ENCODE measurements around the gene DGKB.

The DGKB gene

DNA sequence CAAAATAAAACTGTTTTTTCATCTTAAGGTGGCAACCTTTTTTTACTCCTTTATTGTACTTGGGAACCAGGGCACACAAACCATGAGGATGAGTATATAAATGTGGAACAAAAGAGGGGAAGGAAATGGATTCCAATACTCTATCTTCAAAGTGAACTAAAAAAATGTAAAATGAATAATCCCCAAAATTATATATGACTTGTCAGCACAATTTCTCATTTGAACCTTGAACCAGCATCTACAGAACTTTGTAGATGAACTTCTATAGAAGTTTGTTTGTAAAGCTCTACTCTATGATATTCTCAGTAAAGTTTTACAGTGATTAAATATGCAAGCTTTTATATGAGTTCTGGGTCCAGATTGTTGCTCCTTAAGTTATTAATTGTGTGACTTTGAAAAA is 694.8 kb downstream of the DGKB start:
- DNase-seq (ENCODE audit: low read depth), result no peak

GRCh38 chr7:14207138-14207537 is 695.4 kb downstream of the DGKB start:
- no peak for DNase-seq (ENCODE audit: low read depth)

DNA sequence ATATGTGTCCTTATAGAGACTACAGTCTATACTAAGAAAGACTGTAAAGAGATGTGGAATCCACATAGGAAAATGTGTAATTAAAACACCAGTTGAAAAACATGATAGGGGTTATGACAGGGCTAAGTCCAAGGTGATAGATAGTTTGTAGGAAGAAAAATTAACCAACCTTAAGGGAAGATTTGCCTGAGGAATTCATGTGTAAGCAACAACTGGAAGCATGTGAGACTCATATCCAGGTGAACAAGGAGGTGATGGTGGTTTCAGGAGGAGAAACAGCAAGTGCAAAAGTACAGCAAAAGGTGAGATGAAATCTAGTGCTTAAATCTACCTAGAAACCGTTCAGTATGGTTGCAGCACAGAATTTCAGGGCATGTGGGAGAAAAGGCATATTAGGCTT is 696.4 kb downstream of the DGKB start:
- no peak for DNase-seq (ENCODE audit: low read depth)

DNA sequence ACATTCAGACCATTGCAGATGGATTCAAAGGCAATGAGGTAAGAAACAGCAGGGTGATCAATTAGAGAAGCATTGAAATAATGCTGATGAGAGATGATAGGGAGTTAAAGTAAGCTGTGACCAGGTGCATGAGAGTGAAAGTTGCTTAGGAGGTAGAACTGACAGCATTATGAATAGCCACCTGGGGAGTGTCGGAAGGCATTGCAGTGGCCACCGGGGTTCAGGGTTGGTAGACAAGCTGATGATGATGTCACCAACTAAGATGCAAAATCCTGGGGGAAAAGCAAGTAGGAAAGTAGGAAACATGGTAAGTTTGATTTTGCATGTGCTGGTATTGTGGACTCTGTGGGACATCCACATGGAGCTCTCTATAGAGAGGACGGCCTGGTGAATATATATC is 701.2 kb downstream of the DGKB start:
- no peak for DNase-seq (ENCODE audit: low read depth)

DNA sequence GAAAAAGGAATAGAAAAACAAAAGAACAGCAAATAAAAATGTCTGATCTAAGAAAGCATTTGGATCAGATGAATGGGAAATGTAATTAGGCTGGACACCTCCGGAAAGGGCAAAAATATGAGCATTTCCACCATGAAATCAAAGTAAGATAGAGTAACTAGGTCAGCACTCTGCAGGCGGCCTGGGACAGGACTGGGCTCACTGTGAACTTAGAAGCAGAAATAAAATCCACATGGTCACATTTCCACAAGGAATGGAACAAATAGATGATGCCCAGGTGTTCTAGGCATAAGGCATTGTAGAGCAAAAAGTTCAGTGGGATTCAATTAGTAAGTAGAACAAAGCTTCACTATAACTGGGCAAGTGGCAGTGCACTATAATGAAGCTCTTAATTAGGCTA is 703.2 kb downstream of the DGKB start:
- DNase-seq (ENCODE audit: low read depth), result no peak

GRCh38 chr7:14197280-14197679 is 705.3 kb downstream of the DGKB start:
- no peak for DNase-seq (ENCODE audit: low read depth)

- no peak for DNase-seq (ENCODE audit: low read depth)
Measured at GRCh38 chr7:14196555-14196954, 706.0 kb downstream of the DGKB start.

DNA sequence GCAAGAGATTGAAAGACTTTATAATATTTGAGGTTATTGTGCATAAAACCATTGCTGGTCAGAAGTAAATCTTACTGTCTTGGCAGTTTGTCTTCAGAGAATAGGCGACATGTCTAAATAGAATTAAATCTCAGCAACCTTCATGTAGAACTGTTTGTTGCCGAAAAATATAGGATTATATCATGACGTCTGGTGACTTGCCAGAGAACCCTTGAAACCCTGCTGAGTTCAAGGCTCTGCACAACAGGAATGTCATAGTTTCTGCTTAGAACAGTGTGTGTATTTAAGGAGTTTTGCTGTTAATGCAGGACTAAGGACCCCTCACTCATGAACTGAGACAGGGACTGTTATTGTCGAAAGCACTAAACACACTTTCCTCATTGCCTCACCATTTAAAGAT is 706.7 kb downstream of the DGKB start:
- no peak for DNase-seq (ENCODE audit: low read depth)

- DNase-seq (ENCODE audit: low read depth), result no peak
Measured at GRCh38 chr7:14195079-14195478, 707.5 kb downstream of the DGKB start.

GRCh38 chr7:14191686-14192098 is 710.9 kb downstream of the DGKB start:
- no peak for DNase-seq (ENCODE audit: low read depth)

- no peak for DNase-seq (ENCODE audit: low read depth)
Measured at GRCh38 chr7:14184292-14184864, 718.2 kb downstream of the DGKB start.

- no peak for DNase-seq (ENCODE audit: low read depth)
Measured at GRCh38 chr7:14179781-14180180, 722.8 kb downstream of the DGKB start.

DNA sequence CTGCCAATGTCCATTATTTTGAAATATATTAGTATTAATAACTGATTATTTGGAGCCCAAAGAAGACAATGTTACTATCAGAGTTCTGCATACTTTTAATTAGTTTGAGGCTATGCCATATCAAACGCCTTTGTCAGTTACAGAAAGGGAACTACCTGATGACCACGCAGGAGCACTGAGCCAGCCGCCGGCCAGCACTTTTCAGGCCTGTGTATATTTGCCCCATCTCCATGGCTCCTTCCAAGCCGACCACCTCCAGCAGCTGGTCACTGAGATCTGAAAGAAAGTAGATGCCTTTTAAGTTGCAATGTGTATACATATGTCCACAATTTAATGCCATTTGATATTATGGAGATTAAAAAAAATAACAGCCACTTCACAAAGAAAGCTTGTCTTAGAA is 724.7 kb downstream of the DGKB start:
- DNase-seq (ENCODE audit: low read depth), result no peak

DNA sequence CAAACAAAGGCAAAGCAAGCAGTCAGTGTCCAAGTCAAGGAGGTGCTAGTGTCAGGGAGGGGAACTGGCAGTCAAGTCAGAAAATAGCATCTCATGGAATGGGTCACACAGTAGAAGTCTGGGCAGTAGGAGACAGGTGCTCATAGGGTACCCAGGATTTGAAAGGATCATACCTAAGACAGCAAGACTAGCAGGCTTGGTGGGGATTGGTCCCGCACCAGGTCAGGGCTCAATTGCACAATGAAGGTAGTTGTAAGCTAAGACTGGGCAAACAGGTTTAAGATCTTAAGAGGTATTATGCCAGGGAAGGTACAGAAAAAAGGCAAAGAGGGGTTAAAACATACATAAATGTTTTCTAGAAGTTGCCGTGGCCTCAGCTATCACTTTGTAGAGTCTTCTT is 731.7 kb downstream of the DGKB start:
- no peak for DNase-seq (ENCODE audit: low read depth)

GRCh38 chr7:14158111-14158510 is 744.4 kb downstream of the DGKB start:
- no peak for DNase-seq (ENCODE audit: low read depth)

DNA sequence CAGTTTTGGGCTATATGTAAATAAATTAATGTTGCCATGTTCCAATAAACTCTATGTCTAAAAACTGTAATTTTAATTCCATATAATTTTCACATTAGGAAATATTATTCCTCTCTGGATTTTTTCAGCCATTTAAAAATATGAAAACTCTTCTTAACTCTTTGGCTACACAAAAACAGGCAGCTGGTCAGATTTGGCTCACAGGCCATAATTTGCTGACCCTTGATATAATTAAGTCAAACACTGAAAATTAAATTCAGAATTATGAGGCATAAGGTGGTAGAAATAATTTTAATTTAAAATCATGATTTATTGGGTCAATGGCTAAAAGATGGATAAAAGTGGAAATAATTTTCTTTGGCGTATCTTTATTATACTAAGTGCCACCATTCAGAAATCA is 746.1 kb downstream of the DGKB start:
- no peak for DNase-seq (ENCODE audit: low read depth)

DNA sequence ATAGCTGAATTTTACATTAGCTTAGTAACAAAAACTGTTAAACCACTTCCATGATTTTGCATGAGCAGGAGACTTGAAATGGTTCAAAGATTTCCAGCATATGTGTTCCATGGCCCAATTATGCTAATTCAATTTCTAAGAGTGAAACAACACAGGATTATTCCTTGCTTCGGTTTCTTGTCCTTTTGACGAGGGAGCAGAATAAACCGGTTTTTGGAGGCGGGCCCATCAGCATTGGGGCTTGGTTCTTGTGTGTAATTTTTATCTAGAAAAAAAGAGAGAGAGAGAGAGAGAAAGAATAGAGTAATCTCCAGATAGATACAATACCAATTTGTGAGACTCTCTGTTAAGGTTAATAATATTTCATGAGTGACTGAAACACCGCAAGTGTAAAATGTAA is 753.6 kb downstream of the DGKB start:
- DNase-seq (ENCODE audit: low read depth), result no peak

DNA sequence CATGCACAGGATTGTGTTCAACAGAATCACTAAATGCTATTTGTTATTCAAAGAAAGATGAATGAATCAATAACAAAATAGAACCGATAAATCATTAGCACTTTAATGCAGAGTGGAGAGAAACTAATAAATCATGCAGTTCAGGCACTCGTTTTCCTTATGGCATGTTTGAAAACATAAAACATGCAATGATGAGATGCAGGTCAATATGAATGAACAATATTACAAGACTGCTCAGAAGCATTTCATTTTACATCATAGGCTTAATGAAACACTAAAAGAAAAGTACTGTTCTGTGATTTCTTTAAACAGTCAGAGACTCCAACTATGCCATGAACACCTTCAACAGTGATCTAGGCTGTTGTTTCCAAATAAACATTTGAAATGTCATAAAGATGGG is 755.0 kb downstream of the DGKB start:
- DNase-seq (ENCODE audit: low read depth), result no peak

GRCh38 chr7:14144538-14144937 is 758.0 kb downstream of the DGKB start:
- no peak for DNase-seq (ENCODE audit: low read depth)

- no peak for DNase-seq (ENCODE audit: low read depth)
Measured at GRCh38 chr7:14144109-14144508, 758.4 kb downstream of the DGKB start.

- no peak for DNase-seq (ENCODE audit: low read depth)
Measured at GRCh38 chr7:14137676-14138075, 764.9 kb downstream of the DGKB start.

DNA sequence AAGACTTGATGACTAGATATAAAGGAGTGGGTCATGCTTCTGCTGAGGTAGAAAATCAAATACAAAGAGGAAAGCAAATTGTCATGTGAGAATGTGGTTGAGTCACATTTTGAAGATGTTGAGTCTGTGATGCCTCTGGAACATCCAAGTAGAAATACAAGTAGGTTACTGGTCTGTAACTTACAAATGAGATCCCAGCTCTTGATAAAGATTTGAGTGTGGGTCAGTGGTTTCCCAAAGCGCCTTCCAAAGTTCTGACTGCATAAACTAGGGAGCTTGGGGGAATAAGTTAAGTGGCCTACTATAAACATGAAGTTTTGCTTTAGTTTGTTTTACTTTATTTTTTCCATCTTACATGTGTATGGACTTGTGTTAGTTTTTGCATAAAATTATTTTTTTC is 768.8 kb downstream of the DGKB start:
- DNase-seq (ENCODE audit: low read depth), result no peak

- DNase-seq (ENCODE audit: low read depth), result no peak
Measured at GRCh38 chr7:14125998-14126397, 776.6 kb downstream of the DGKB start.

GRCh38 chr7:14124716-14125115 is 777.8 kb downstream of the DGKB start:
- DNase-seq (ENCODE audit: low read depth), result no peak

DNA sequence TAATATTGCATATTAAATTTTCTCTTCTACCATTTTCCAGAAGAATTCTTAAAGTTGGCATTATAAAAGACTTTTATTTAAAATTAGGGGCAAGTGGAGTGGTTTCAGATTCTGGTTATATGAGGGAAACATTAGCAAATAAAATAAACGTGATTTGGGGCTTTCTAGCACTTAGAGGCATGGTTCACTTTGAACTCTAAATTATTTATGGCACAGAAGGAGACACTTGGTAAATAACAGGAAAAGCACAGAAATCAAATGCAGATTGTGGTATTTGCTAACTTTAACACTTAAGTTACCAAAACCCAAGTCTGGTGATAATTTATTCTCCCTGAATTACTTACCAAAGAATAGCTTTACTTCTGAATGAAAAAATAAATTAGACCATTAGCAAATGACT is 778.6 kb downstream of the DGKB start:
- no peak for DNase-seq (ENCODE audit: low read depth)
